ENCODE results near the gene VAMP2.

The VAMP2 gene

GRCh38 chr17:8188263-8188839, 25.6 kb upstream of the VAMP2 start:
- H3K9me3 ChIP-seq (ENCODE audit: insufficient read depth, low read depth, low read length) = no peaks in the 10 kb centered on the region
- TF ChIP-seq, protein P1, sequence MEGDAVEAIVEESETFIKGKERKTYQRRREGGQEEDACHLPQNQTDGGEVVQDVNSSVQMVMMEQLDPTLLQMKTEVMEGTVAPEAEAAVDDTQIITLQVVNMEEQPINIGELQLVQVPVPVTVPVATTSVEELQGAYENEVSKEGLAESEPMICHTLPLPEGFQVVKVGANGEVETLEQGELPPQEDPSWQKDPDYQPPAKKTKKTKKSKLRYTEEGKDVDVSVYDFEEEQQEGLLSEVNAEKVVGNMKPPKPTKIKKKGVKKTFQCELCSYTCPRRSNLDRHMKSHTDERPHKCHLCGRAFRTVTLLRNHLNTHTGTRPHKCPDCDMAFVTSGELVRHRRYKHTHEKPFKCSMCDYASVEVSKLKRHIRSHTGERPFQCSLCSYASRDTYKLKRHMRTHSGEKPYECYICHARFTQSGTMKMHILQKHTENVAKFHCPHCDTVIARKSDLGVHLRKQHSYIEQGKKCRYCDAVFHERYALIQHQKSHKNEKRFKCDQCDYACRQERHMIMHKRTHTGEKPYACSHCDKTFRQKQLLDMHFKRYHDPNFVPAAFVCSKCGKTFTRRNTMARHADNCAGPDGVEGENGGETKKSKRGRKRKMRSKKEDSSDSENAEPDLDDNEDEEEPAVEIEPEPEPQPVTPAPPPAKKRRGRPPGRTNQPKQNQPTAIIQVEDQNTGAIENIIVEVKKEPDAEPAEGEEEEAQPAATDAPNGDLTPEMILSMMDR (conservative IDR thresholded peaks at IDR 0.05; ENCODE audit: low read length) = no peak
- no peak for TF ChIP-seq EZH2phosphoT487 (IDR thresholded peaks at IDR 0.05; ENCODE audit: borderline replicate concordance)
- H3K4me2 ChIP-seq (ENCODE audit: low read depth, low read length, poor library complexity, severe bottlenecking) = peak overlapping the region; percentile 99
- no peaks in the 10 kb centered on the region for H3K9me2 ChIP-seq (replicated peaks; ENCODE audit: low read depth, low read length)
- H3K4me1 ChIP-seq (ENCODE audit: insufficient read depth, low read length, poor library complexity, severe bottlenecking) = peaks cover 38% of the 10 kb centered on the region
- no peak overlapping the region for H2AFZ ChIP-seq (ENCODE audit: low read length)
- peak overlapping the region; percentile 87 for H3K9ac ChIP-seq (ENCODE audit: low read depth, low read length, poor library complexity, severe bottlenecking)
- H3F3A ChIP-seq (ENCODE audit: low read depth) = peaks cover 22% of the 10 kb centered on the region
- H3K79me2 ChIP-seq (ENCODE audit: insufficient read depth, low read length) = peaks cover 13% of the 10 kb centered on the region; the same call in 1 of the 2 replicates
- H3K27me3 ChIP-seq (ENCODE audit: insufficient read depth, low read length, poor library complexity, severe bottlenecking) = no peaks in the 10 kb centered on the region
- H4K20me1 ChIP-seq (ENCODE audit: insufficient read depth, low read length, poor library complexity, severe bottlenecking) = peaks cover 5% of the 10 kb centered on the region
- H3K36me3 ChIP-seq (ENCODE audit: insufficient read depth, low read length) = no peaks in the 10 kb centered on the region
- H3K4me3 ChIP-seq (ENCODE audit: low read length, poor library complexity, severe bottlenecking) = peak overlapping the region; percentile 84

DNA sequence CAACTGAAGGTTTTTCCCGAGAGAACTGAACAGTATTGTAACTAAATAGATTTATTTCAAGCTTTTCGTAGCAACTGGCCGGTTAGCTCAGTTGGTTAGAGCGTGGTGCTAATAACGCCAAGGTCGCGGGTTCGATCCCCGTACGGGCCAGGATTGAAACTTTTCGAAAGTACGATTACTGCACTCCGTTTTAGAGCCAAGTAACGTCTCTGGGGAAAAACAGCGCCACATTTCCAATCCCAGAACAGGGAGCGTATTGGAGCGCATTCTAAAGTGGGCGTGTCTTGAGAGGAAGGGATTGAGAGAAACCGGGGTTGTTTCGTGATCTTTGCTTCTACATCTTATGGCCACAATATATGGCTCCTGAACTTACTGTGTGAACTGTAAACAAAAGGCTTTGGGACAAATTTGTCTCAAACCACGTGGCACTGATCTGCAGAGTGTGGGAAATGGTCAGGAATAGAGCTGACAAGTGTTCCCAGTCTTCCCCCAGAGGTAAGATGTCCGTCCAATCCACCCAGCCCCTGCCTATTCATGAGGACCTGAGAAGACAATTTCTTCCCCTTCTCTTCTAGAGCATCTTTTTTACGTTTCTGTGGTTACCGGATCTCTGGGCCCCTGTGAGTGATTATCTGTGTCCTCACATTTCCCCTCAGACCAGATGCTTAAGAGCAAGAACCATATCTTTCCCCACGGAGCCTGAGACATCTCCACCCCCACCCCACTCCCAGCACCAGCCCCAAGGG, 24.9 kb upstream of the VAMP2 start:
- Histone ChIP-seq H3K79me2 (ENCODE audit: insufficient read depth, low read length) (peaks cover 13% of the 10 kb centered on the region; the same call in 1 of the 2 replicates), H3K9ac (ENCODE audit: low read depth, low read length, poor library complexity, severe bottlenecking) (peak overlapping the region; percentile 87), H3K9me2 (replicated peaks; ENCODE audit: low read depth, low read length) (no peaks in the 10 kb centered on the region), H2AFZ (ENCODE audit: low read length) (no peak overlapping the region; the same call in 1 of the 2 replicates), H3K4me3 (ENCODE audit: low read length, poor library complexity, severe bottlenecking) (peak overlapping the region; percentile 84), H3F3A (ENCODE audit: low read depth) (peaks cover 22% of the 10 kb centered on the region), H3K27me3 (ENCODE audit: insufficient read depth, low read length, poor library complexity, severe bottlenecking) (no peaks in the 10 kb centered on the region), H3K9me3 (ENCODE audit: insufficient read depth, low read depth, low read length) (no peaks in the 10 kb centered on the region), H3K4me1 (ENCODE audit: insufficient read depth, low read length, poor library complexity, severe bottlenecking) (peaks cover 37% of the 10 kb centered on the region), H4K20me1 (ENCODE audit: insufficient read depth, low read length, poor library complexity, severe bottlenecking) (peaks cover 5% of the 10 kb centered on the region), H3K36me3 (ENCODE audit: insufficient read depth, low read length) (no peaks in the 10 kb centered on the region), H3K4me2 (ENCODE audit: low read depth, low read length, poor library complexity, severe bottlenecking) (peak overlapping the region; percentile 99)
- no peak for TF ChIP-seq EZH2phosphoT487 (IDR thresholded peaks at IDR 0.05; ENCODE audit: borderline replicate concordance)
- TF ChIP-seq, protein P1 (conservative IDR thresholded peaks at IDR 0.05; ENCODE audit: low read length) = no peak

- Histone ChIP-seq H2AFZ (ENCODE audit: low read length) (peak overlapping the region; percentile 89), H3F3A (ENCODE audit: low read depth) (peaks cover 22% of the 10 kb centered on the region), H3K9me3 (ENCODE audit: insufficient read depth, low read depth, low read length) (no peaks in the 10 kb centered on the region), H3K4me1 (ENCODE audit: insufficient read depth, low read length, poor library complexity, severe bottlenecking) (peaks cover 32% of the 10 kb centered on the region), H3K36me3 (ENCODE audit: insufficient read depth, low read length) (no peaks in the 10 kb centered on the region), H3K4me3 (ENCODE audit: low read length, poor library complexity, severe bottlenecking) (peak overlapping the region; percentile 84), H3K9ac (ENCODE audit: low read depth, low read length, poor library complexity, severe bottlenecking) (peak overlapping the region; percentile 87), H3K79me2 (ENCODE audit: insufficient read depth, low read length) (peaks cover 13% of the 10 kb centered on the region; the same call in 1 of the 2 replicates), H3K9me2 (replicated peaks; ENCODE audit: low read depth, low read length) (no peaks in the 10 kb centered on the region), H4K20me1 (ENCODE audit: insufficient read depth, low read length, poor library complexity, severe bottlenecking) (peaks cover 5% of the 10 kb centered on the region), H3K27me3 (ENCODE audit: insufficient read depth, low read length, poor library complexity, severe bottlenecking) (no peaks in the 10 kb centered on the region), H3K4me2 (ENCODE audit: low read depth, low read length, poor library complexity, severe bottlenecking) (peak overlapping the region; percentile 99)
- TF ChIP-seq EZH2phosphoT487 (IDR thresholded peaks at IDR 0.05; ENCODE audit: borderline replicate concordance) = no peak
- TF ChIP-seq, protein P1 (conservative IDR thresholded peaks at IDR 0.05; ENCODE audit: low read length) = no peak; the same call in 1 of the 2 replicates
These were observed 24.2 kb upstream of the VAMP2 start for GRCh38 chr17:8186787-8187516.

All from Loucy (cell line).